ENCODE results near the gene TP53I11. TPM values are rescaled to one million over a fixed set of nuclear protein-coding genes. Genes with fewer than 3 reads are reported as not detected.

Gene TP53I11, protein sequence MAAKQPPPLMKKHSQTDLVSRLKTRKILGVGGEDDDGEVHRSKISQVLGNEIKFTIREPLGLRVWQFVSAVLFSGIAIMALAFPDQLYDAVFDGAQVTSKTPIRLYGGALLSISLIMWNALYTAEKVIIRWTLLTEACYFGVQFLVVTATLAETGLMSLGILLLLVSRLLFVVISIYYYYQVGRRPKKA
- 93.3 and 113 TPM in 2 replicates for total RNA-seq

GRCh38 chr11:44950625-44951476 is at the start of gene TP53I11:
Gene TP53I11, minus strand, starts transcription at chr11:44950883. Its CDS starts 12,548 bp downstream, at chr11:44938335.

Other genes starting within 250 kb of the TP53I11 start
- gene TSPAN18, start 223.9 kb downstream of the TP53I11 start, total RNA-seq = 3.6 and 4.1 TPM in 2 replicates
- 10.9 and 13.8 TPM in 2 replicates for gene PRDM11, start 195.8 kb upstream of the TP53I11 start, total RNA-seq